Smooth muscle cell (in vitro differentiated cells): Measurements from ENCODE around the gene RGMA. TPM values are rescaled to one million over a fixed set of nuclear protein-coding genes. Genes with fewer than 3 reads are reported as not detected.

Experiments
- DNase-seq: peaks from one replicate; lab custom pipeline; 2025; ENCODE audit not compliant: unreplicated experiment; lab: John Stamatoyannopoulos, UW
- H2AFZ ChIP-seq: fragments of 200-600 bp; sonication (generic); 2 replicates; pipeline ENCODE4 v1.6.0; 2016; ENCODE audit warnings: antibody characterized with exemption, low read depth, mild to moderate bottlenecking
- H3F3A ChIP-seq: fragments of 200-600 bp; sonication (generic); 2 replicates; pipeline ENCODE4 v1.6.0; 2017; ENCODE audit warnings: antibody characterized with exemption, low read depth
- H3K27ac ChIP-seq: fragments of 200-600 bp; sonication (generic); 2 replicates; pipeline ENCODE4 v1.5.1; 2016; ENCODE audit warnings: low read depth, mild to moderate bottlenecking
- H3K27me3 ChIP-seq: fragments of 200-600 bp; sonication (generic); 2 replicates; pipeline ENCODE4 v1.6.1; 2016; ENCODE audit warnings: low read depth, mild to moderate bottlenecking
- H3K36me3 ChIP-seq: fragments of 200-600 bp; sonication (generic); 2 replicates; pipeline ENCODE4 v1.5.1; 2016; ENCODE audit warnings: low read depth
- H3K4me1 ChIP-seq: fragments of 200-600 bp; sonication (generic); 2 replicates; pipeline ENCODE4 v1.5.1; 2016; ENCODE audit warnings: low read depth
- H3K4me2 ChIP-seq: fragments of 200-600 bp; sonication (generic); 2 replicates; pipeline ENCODE4 v1.6.0; 2016; ENCODE audit warnings: mild to moderate bottlenecking
- H3K4me3 ChIP-seq: fragments of 200-600 bp; sonication (generic); 2 replicates; pipeline ENCODE4 v1.5.1; 2016; ENCODE audit warnings: mild to moderate bottlenecking
- H3K79me2 ChIP-seq: fragments of 200-600 bp; sonication (generic); 2 replicates; pipeline ENCODE4 v1.6.0; 2016; ENCODE audit warnings: low read depth, mild to moderate bottlenecking
- H3K9ac ChIP-seq: fragments of 200-600 bp; sonication (generic); 2 replicates; pipeline ENCODE4 v1.6.0; 2016; ENCODE audit warnings: low read depth
- H3K9me3 ChIP-seq: fragments of 200-600 bp; sonication (generic); replicated peaks from 2 replicates; pipeline ENCODE4 v1.5.1; 2016; ENCODE audit warnings: low read depth
- H4K20me1 ChIP-seq: fragments of 200-600 bp; sonication (generic); 2 replicates; pipeline ENCODE4 v1.6.0; 2016; ENCODE audit warnings: low read depth
- WGBS: methylation state at CpG from one replicate; pipeline ENCODE4 v1.1.7; 2016; ENCODE audit warnings: low lambda C conversion rate; 5-methylcytosine and 5-hydroxymethylcytosine counted together
- polyA plus RNA-seq: library from polyadenylated mRNA; unstranded; fragments of >200 nt; fragmentation: Nextera tagmentation; extraction: Ambion mirVana; gene quantifications from 2 replicates; pipeline ENCODE4 v1.2.1, GENCODE V29; 2016
- total RNA-seq: library from RNA; depleted of rRNA; stranded (reverse); fragments of >200 nt; gene quantifications from 2 replicates; pipeline ENCODE4 v1.2.3, GENCODE V29; 2014
- TF ChIP-seq, protein P1 (sequence below): fragments of 200-600 bp; sonication (generic); IDR thresholded peaks from 2 replicates; pipeline ENCODE4 v1.5.1; 2017; ENCODE audit warnings: borderline replicate concordance, mild to moderate bottlenecking, antibody characterized with exemption; ENCODE audit not compliant: insufficient read depth, poor library complexity, severe bottlenecking

The RGMA gene
- total and polyA plus RNA-seq, 2 experiments from 2014 or later = 0.04 to 0.35 TPM

DNA sequence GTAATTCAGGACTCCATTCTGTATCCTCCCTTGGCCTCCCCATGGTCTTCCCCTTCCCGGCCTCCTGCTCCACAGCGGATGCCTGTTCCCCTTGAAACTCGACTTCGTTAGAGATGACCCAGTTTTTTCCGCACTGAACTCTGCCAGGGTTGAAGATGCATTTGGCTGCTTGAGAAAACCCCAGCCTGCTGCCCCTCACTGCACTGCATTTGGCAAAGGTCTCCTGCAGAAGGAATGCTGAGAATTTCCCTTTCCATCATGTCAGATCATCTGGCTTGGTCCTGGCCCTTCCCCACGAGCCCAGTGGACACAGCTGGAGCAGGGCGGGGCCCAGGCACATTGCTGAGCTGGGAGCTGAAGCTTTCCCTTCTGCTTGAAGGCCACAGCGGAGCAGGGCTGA lies 37.6 kb upstream of the RGMA start:
- H3K4me2 ChIP-seq = no peak overlapping the region
- H3K9ac ChIP-seq = no peak overlapping the region
- no peaks in the 10 kb centered on the region for H3K4me1 ChIP-seq
- no peaks in the 10 kb centered on the region for H3K27me3 ChIP-seq
- no peaks in the 10 kb centered on the region for H3K36me3 ChIP-seq
- H3K4me3 ChIP-seq = no peak overlapping the region
- no peaks in the 10 kb centered on the region for H3F3A ChIP-seq
- no peak overlapping the region for H3K27ac ChIP-seq
- H2AFZ ChIP-seq = no peak overlapping the region
- H4K20me1 ChIP-seq = no peaks in the 10 kb centered on the region
- H3K79me2 ChIP-seq = no peaks in the 10 kb centered on the region
- no peaks in the 10 kb centered on the region for H3K9me3 ChIP-seq
- 86% methylated on average over 8 of the region's 8 CpGs for WGBS
- no peak for DNase-seq
- TF ChIP-seq, protein P1, sequence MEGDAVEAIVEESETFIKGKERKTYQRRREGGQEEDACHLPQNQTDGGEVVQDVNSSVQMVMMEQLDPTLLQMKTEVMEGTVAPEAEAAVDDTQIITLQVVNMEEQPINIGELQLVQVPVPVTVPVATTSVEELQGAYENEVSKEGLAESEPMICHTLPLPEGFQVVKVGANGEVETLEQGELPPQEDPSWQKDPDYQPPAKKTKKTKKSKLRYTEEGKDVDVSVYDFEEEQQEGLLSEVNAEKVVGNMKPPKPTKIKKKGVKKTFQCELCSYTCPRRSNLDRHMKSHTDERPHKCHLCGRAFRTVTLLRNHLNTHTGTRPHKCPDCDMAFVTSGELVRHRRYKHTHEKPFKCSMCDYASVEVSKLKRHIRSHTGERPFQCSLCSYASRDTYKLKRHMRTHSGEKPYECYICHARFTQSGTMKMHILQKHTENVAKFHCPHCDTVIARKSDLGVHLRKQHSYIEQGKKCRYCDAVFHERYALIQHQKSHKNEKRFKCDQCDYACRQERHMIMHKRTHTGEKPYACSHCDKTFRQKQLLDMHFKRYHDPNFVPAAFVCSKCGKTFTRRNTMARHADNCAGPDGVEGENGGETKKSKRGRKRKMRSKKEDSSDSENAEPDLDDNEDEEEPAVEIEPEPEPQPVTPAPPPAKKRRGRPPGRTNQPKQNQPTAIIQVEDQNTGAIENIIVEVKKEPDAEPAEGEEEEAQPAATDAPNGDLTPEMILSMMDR = no peak

DNA sequence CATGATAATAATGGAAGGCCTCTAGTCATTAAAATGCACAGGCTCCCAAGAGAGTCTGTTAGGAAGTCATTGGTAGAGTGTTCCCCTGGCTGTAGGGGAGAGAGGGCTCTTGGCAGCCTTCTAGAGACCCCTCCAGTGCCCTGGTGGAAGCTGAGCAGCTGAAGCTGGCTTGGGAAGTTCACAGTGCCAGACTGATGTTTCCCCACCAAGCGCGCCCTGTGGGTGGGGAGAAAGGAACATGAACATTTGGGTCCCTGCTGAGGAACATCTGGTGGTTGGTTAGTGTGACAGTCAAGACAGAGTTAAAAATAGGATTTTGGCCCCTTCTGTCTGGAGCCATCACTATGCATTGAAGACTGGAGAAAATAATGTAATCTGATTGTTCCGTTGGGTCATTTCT lies 37.1 kb upstream of the RGMA start:
- Histone ChIP-seq H2AFZ (no peak overlapping the region), H3K36me3 (no peaks in the 10 kb centered on the region), H3F3A (no peaks in the 10 kb centered on the region), H3K27ac (no peak overlapping the region), H3K9me3 (no peaks in the 10 kb centered on the region), H3K27me3 (no peaks in the 10 kb centered on the region), H3K4me2 (no peak overlapping the region), H4K20me1 (no peaks in the 10 kb centered on the region), H3K4me1 (no peaks in the 10 kb centered on the region), H3K79me2 (no peaks in the 10 kb centered on the region), H3K4me3 (no peak overlapping the region), H3K9ac (no peak overlapping the region)
- DNase-seq = no peak
- TF ChIP-seq, protein P1 = no peak
- 78% methylated on average over 3 of the region's 3 CpGs for WGBS

DNA sequence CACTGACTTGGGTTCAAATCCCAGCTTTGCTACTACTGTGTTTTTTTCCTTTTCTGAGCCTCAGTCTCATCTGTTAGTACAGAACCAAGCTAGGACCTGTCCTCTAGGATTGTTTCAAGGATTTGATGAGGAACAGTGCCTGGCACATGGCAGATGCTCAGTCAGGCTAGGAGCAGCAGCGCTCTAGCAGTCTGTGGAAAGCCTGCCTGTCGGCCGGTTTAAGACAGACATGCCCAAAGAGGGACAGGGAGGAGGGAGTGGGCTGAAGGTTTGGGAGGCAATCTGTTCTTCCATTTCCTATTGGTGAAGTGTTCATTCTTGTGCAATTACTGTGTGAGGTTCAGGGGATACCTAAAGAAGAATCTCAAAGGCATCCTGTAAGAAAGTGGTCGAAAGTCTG lies 35.1 kb upstream of the RGMA start:
- WGBS = 87% methylated on average over 4 of the region's 4 CpGs
- H3K4me3 ChIP-seq = no peak overlapping the region

More for the DNA sequence above, 35.1 kb upstream of the RGMA start:
- DNase-seq = no peak
- Histone ChIP-seq H4K20me1 (no peaks in the 10 kb centered on the region), H3K27ac (no peak overlapping the region), H3K4me1 (no peaks in the 10 kb centered on the region), H3K36me3 (no peaks in the 10 kb centered on the region), H2AFZ (no peak overlapping the region), H3F3A (no peaks in the 10 kb centered on the region), H3K9ac (no peak overlapping the region), H3K79me2 (no peaks in the 10 kb centered on the region), H3K9me3 (no peaks in the 10 kb centered on the region), H3K27me3 (peaks cover 3% of the 10 kb centered on the region), H3K4me2 (no peak overlapping the region)
- TF ChIP-seq, protein P1 = no peak
